ENCODE measurements around the gene CLCN4. TPM values are rescaled to one million over a fixed set of nuclear protein-coding genes. Genes with fewer than 3 reads are reported as not detected.

Gene CLCN4
- total RNA-seq, 1 donor from 2014 or later: 5.4 TPM

DNA sequence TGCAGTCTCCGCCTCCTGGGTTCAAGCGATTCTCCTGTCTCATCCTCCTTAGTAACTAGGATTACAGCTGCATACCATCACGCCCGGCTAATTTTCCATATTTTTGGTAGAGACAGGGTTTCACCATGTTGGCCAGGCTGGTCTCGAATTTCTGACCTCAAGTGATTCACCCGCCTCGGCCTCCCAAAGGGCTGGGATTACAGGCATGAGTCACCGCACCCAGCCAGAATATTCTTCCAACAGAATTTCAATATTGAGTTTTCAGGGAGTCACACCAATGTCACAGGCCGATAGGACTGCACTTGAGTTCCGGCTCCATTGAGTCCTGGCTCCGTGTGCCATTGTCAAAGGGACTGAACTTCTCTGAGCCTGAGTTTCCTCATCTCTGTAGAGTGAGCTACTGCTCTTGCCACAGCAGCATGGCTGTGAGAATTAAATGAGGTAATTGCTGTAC lies 82.9 kb downstream of the CLCN4 start:
- DNase-seq (ENCODE audit: low read depth in 2 of 2): no peak

DNA sequence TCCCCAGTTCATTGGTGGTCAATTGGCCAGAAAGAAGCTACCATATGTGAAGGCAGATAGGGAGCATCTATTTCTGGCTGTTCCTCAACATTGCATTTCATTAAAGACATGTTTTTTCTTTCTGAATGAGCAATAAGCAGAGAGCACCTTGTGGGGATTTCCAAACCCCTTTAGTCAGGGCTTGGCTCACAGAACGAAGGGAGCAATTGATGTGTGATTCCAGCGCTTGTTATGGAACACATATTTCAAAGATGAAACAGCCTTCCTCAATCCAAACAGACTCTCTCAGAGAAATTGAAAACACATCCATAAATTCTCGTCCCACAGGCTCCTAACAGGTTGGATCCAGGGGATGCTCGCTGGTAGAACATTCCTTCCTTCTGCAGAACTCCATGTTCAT lies 84.1 kb downstream of the CLCN4 start:
- peak in 1 of 2 donors; percentile 6 for DNase-seq (ENCODE audit: low read depth in 2 of 2)

DNA sequence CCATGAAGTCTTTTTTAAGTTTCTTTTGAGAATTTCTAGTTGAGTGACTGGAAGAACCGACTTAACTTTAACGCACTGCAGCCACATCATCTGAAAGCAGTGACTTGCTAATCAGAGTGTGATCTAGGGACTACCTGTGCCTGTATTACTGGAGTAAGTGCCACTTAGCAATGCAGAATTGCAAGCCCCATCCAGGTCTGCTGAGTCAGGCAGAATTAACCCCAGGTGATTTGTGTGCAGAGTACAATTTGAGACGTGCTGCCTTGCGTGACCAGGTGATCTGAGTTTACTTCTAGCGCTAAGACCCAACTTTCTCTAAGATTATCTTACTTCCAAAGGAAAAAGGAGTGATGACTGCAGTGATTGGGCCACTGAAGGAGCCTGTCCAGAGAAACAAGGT lies 85.3 kb downstream of the CLCN4 start:
- no peak for DNase-seq (ENCODE audit: low read depth in 2 of 2)

DNA sequence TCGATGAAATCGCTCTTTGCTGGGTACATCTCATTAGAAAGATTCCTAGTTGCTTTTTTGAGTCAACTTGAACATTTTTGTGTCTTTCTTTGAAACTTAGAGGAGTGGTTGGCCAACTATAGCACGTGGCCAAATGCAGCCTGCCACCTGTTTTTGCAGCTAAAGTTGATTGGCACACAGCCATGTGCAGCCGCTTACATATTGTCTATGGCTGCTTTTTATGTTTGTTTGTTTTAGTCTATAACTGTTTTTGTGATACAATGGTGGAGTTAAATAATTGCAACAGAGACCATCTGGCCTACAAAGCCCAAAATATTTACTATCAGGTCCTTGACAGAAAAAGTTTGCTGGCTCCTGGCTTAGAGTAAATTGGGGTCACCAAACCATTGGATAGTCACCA lies 86.3 kb downstream of the CLCN4 start:
- peak; percentile 10 to 45 for DNase-seq (ENCODE audit: low read depth in 2 of 2)

DNA sequence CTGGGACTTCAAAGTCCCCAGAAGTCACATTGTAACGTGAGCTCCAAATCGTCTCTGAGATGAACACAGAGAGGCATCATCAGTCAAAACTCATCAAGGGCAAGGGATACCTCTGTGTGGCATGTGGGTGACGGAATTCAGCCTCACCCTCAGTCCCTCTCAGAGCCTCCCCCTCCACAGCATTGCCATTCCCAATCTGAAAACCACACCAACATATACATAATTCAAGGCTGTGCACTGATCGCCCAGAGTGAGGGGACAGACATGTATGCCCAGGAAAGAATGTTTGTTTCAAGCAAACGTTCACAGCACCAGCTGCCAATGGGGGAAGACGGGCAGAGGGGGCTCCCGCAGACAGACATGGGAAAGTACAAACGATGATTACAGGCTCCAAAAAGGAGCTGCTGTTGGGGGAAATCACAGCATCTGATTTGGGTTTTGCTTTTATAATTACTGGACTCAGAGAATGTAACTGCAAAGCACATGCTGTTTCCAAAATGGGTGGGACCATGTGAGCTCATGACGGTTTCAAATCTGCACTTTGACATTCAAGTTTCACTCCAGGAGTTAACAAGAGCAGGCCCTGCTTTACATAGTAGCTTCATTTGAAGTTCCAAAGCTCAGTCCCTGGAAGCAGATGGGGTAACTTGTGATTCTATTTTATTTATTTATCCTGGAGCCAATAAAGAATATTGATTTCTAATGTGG lies 88.3 kb downstream of the CLCN4 start:
- DNase-seq (ENCODE audit: low read depth in 2 of 2): no peak

DNA sequence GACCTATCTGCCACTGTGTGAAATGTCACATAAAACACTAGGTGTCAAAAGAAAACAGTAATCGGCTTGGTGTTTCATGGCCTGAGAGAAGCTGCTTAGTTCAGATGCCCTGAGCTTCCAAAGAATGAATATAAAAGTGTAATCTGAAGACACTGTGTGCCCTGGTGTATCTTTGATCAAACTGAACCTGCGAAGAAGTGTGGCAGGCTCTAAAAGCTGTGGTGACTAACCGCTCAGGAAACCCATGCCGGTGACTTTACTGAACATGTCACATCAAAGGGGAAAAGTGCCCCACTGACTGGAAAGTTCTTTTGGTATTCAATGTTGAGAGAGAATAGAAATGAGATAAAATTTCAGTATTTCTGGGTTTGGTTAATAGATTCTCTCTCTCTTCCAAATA lies 89.1 kb downstream of the CLCN4 start:
- no peak for DNase-seq (ENCODE audit: low read depth in 2 of 2)

DNA sequence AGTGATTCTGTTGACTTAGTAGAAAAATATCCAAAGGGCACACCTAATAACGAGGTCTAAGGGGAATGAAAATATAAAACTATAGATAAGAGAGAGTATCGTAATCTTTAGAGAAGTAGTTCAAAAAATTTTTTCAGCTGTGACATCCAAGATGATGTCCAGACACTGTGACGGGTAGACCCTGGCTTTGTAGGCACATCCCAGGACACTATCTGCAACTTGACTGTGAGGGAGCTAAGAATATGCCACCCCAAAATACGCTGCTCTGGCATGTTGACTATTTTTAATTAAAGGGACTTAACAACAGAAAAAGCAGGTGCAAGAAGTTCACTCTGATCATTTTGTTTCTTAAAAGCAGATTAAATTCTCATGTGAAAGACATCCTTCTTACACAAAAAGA lies 89.5 kb downstream of the CLCN4 start:
- no peak for DNase-seq (ENCODE audit: low read depth in 2 of 2)

DNA sequence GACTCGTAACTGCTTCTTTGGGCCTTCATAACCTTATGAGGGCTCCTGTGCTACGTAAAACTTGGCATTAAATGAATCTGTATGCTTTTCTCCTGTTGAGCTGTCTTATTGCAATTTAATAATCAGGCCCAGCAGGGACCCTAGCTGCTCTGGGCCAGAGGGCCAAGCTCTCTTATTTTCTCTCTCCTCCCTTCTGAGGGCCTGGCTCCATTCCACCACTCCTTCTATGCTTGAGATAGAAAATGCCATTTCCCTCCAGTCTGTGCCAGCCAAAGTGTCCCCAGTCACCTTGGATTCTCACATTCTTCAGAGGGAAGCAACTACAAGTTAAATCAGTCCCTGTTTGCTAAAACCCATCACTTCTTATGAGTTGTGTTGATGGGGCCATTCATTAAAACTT lies 90.1 kb downstream of the CLCN4 start:
- DNase-seq (ENCODE audit: low read depth in 2 of 2): no peak

DNA sequence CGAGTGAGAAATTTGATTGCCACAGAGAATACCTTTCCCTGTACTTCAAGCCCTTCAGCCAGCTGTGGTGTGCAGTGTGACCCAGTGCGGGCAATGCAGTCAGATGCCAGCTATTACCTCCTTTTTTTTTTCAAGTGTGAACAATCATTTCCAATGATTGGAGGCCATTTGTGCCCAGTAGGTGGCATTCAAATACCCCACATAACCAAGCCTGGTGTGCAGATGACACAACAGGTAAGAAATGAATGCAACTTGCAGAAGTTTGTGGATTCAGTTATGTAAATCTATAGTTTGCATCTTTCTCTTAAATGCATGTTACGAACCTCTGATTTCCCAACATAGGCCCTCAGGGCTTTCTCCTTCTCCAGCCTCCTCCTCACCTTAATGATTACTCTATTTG lies 98.0 kb downstream of the CLCN4 start:
- peak; percentile 36 to 38 for DNase-seq (ENCODE audit: low read depth in 2 of 2)

DNA sequence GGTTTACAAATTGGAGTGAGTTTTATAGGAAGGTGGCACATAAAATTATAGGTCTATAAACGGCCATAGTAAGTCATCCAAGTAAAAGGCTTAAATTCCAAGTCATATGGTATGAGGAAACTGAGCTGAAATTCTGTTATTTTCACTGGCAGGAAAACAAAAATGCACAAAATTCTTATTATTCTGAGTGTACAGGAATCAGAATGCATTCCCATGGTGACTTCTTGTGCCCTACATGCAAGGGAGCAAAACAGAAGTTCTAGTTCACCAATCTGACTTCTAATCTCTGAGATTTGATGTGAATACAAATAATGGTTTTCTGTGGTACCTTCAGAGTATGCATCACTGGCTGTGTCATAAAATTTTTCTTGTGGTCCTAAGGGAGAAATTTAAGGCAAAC lies 102.9 kb downstream of the CLCN4 start:
- no peak for DNase-seq (ENCODE audit: low read depth in 2 of 2)

DNA sequence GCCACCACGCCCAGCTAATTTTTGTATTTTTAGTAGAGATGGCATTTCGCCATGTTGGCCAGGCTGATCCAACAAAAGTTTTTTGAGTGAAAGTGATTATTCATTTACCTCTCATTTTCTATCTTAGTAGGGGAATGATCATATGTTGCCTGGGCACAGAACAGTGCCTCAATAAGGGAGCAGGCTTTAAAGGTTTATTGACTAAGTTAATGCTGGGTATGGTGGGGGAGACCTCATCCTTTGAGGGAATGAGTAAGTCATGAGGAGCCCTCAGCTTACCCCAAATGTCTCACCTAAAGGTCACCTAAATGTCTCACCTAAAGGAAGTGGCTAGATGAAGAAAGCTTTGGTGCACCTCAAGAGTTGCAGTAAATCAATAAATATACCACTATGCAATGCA lies 109.0 kb downstream of the CLCN4 start:
- DNase-seq (ENCODE audit: low read depth in 2 of 2): no peak

DNA sequence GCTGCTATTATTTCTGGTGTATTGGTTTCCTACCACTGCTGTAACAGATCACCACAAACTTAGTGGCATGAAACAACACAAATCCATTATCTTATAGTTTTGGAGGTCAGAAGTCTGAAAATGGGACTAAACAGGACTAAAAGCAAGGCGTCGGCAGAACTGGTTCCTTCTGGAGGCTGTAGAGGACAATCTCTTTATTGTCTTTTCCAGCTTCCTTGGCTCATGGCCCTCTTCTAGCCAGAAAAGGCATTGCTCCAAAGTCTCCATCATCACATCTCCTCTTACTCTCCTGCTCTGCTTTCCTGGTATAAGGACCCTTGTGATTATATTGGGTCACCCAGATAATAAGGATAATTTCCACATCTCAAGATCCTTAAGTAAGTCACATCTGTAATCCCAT lies 121.9 kb downstream of the CLCN4 start:
- DNase-seq (ENCODE audit: low read depth in 2 of 2): no peak

DNA sequence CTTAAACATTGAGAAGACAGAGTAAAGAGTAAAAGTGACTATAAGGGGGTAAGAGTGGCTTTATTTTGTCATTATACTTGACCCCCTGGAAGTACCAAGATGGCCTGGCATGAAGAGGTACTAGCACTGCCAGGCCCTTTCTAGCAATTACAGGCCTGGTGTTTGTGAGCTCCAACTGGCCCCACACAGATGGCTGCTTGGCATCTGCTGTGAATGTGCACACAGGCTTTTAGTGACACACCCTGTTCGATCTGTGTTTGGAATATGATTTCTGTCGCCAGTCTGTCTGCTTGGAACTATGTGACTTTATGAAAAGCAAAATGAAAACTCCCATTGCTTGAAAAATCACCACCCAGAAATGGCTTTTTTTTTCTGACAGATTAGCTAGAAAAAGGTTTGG lies 123.3 kb downstream of the CLCN4 start:
- DNase-seq (ENCODE audit: low read depth in 2 of 2): no peak

DNA sequence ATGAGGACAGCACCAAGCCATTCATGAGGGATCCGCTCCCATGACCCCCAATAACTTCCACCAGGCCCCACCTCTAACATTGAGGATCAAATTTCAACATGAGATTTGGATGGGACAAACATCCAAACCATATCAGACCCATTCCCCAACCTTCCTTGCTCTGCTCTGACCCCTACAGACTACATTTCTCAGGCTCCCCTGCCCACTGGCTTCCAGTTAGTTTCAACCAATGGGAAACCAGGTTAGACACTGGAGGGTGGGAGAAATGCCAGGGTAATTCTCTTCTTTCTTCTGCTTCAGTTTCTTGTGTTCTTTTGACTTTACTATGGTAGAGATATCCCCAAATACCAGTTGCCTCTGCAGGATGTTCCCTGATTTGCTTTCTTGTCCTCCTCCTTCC lies 125.7 kb downstream of the CLCN4 start:
- no peak for DNase-seq (ENCODE audit: low read depth in 2 of 2)

DNA sequence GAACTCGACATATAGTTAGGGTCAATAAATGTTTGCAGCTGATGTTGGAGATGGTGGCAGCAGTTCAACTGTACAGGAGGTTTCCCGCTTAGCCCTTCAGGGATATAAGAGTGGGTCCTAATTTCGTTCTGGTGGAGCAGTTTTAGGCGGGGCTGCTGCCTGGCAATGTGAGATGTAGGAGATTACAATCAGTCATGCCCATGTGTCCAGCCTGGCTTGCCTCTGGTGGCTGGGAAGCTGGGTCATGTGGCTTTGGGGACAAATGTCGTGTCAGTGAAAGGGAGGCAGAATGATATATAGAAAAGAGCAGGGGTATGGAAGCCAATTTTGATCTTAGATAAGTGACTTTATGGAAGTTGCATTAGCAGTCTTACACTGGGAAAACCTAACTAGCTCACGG lies 129.4 kb downstream of the CLCN4 start:
- no peak for DNase-seq (ENCODE audit: low read depth in 2 of 2)

Other genes with a start within 250 kb of the CLCN4 start
- 0.13 TPM in 1 of 2 replicates, not detected in the other for gene CLDN34, start 189.6 kb upstream of the CLCN4 start, total RNA-seq